D721Med (cell line): ENCODE results near the gene COL7A1.

Experiments used
- DNase-seq: peaks from one replicate; pipeline ENCODE4 v3.0.0; 2011; ENCODE audit warnings: low spot score; ENCODE audit not compliant: insufficient read length
- FAIRE-seq: peaks from 2 replicates; lab custom pipeline; 2011; peaks lifted over from hg19 to GRCh38; lab: Jason Lieb, UNC
- CTCF ChIP-seq: IDR thresholded peaks from 2 replicates; pipeline ENCODE4 v1.5.1; 2012; ENCODE audit warnings: mild to moderate bottlenecking, control low read depth; ENCODE audit not compliant: insufficient read depth; ENCODE audit errors: missing control alignments

The COL7A1 gene

GRCh38 chr3:48581621-48582481 lies 13.3 kb downstream of the COL7A1 start:
- DNase-seq, result no peak
- FAIRE-seq, result no peak
- no peak for TF ChIP-seq CTCF

- FAIRE-seq, result no peak
- TF ChIP-seq CTCF, result no peak
- DNase-seq, result no peak
These were observed 18.5 kb downstream of the COL7A1 start for GRCh38 chr3:48576647-48577046.

GRCh38 chr3:48575366-48575765 lies 19.8 kb downstream of the COL7A1 start:
- DNase-seq (no peak), FAIRE-seq (no peak)
- TF ChIP-seq CTCF, result no peak

GRCh38 chr3:48573973-48574585 lies 21.1 kb downstream of the COL7A1 start:
- FAIRE-seq (no peak), DNase-seq (no peak)
- TF ChIP-seq CTCF, result no peak

GRCh38 chr3:48572517-48572916 lies 22.6 kb downstream of the COL7A1 start:
- no peak for FAIRE-seq

GRCh38 chr3:48571938-48572337 lies 23.2 kb downstream of the COL7A1 start:
- FAIRE-seq, result no peak

More at GRCh38 chr3:48572517-48572916, 22.6 kb downstream of the COL7A1 start:
- DNase-seq, result no peak
- TF ChIP-seq CTCF, result no peak

More at GRCh38 chr3:48571938-48572337, 23.2 kb downstream of the COL7A1 start:
- no peak for TF ChIP-seq CTCF
- DNase-seq, result no peak
